ENCODE data around the gene GRK3.
A peak's percentile ranks its signal among the peaks of the same experiment; 100 is the strongest.

Gene GRK3

GRCh38 chr22:25540166-25540907, 24.1 kb upstream of the GRK3 start:
- no peak overlapping the region for H3K27ac ChIP-seq (replicated peaks)
- no peak overlapping the region for H3K4me3 ChIP-seq (replicated peaks; ENCODE audit: insufficient read depth, low read length)
- TF ChIP-seq SPI1 (IDR thresholded peaks at IDR 0.05; ENCODE audit: borderline replicate concordance, low read depth) = peak; percentile 30; the same call in 1 of the 2 replicates
- no peak for TF ChIP-seq GABPA (IDR thresholded peaks at IDR 0.05; ENCODE audit: low read depth)
- no peaks in the 10 kb centered on the region for H3K27me3 ChIP-seq (ENCODE audit: insufficient read depth, poor library complexity, severe bottlenecking)
- DNase-seq (ENCODE audit: low read depth in 1 of 2, low spot score in 1 of 2) = no peak

- H3K27me3 ChIP-seq (ENCODE audit: insufficient read depth, poor library complexity, severe bottlenecking) = no peaks in the 10 kb centered on the region
- H3K4me3 ChIP-seq (replicated peaks; ENCODE audit: insufficient read depth, low read length) = no peak overlapping the region
- H3K27ac ChIP-seq (replicated peaks) = no peak overlapping the region
- no peak for TF ChIP-seq POLR2AphosphoS5 (IDR thresholded peaks at IDR 0.05; ENCODE audit: low read depth)
- no peak for DNase-seq (ENCODE audit: low read depth in 1 of 2, low spot score in 1 of 2)
Observed at GRCh38 chr22:25540908-25541660, 23.4 kb upstream of the GRK3 start.

- no peak for TF ChIP-seq REST (IDR thresholded peaks at IDR 0.05; ENCODE audit: insufficient replicate concordance, low read depth)
- no peak for TF ChIP-seq SPI1 (IDR thresholded peaks at IDR 0.05; ENCODE audit: borderline replicate concordance, low read depth)
- TF ChIP-seq CTCF (IDR thresholded peaks at IDR 0.05; ENCODE audit: insufficient read depth, low read length) = no peak
- no peak for TF ChIP-seq POLR2AphosphoS5 (IDR thresholded peaks at IDR 0.05; ENCODE audit: low read depth)
- TF ChIP-seq GABPA (IDR thresholded peaks at IDR 0.05; ENCODE audit: low read depth) = no peak
- H3K4me3 ChIP-seq (replicated peaks; ENCODE audit: insufficient read depth, low read length) = no peak overlapping the region
- H3K27ac ChIP-seq (replicated peaks) = no peak overlapping the region
- no peaks in the 10 kb centered on the region for H3K27me3 ChIP-seq (ENCODE audit: insufficient read depth, poor library complexity, severe bottlenecking)
- no peak for DNase-seq (ENCODE audit: low read depth in 1 of 2, low spot score in 1 of 2)
Observed at GRCh38 chr22:25542191-25542590, 22.3 kb upstream of the GRK3 start.

GRCh38 chr22:25542720-25543402, 21.6 kb upstream of the GRK3 start:
- Histone ChIP-seq H3K27me3 (ENCODE audit: insufficient read depth, poor library complexity, severe bottlenecking) (no peaks in the 10 kb centered on the region), H3K4me3 (replicated peaks; ENCODE audit: insufficient read depth, low read length) (no peak overlapping the region), H3K27ac (replicated peaks) (no peak overlapping the region)
- TF ChIP-seq SPI1 (IDR thresholded peaks at IDR 0.05; ENCODE audit: borderline replicate concordance, low read depth) (no peak), REST (IDR thresholded peaks at IDR 0.05; ENCODE audit: insufficient replicate concordance, low read depth) (no peak), GABPA (IDR thresholded peaks at IDR 0.05; ENCODE audit: low read depth) (no peak), POLR2AphosphoS5 (IDR thresholded peaks at IDR 0.05; ENCODE audit: low read depth) (no peak), CTCF (IDR thresholded peaks at IDR 0.05; ENCODE audit: insufficient read depth, low read length) (no peak)
- DNase-seq (ENCODE audit: low read depth in 1 of 2, low spot score in 1 of 2) = no peak
